ENCODE data around the gene PDZD2.

The PDZD2 gene

DNA sequence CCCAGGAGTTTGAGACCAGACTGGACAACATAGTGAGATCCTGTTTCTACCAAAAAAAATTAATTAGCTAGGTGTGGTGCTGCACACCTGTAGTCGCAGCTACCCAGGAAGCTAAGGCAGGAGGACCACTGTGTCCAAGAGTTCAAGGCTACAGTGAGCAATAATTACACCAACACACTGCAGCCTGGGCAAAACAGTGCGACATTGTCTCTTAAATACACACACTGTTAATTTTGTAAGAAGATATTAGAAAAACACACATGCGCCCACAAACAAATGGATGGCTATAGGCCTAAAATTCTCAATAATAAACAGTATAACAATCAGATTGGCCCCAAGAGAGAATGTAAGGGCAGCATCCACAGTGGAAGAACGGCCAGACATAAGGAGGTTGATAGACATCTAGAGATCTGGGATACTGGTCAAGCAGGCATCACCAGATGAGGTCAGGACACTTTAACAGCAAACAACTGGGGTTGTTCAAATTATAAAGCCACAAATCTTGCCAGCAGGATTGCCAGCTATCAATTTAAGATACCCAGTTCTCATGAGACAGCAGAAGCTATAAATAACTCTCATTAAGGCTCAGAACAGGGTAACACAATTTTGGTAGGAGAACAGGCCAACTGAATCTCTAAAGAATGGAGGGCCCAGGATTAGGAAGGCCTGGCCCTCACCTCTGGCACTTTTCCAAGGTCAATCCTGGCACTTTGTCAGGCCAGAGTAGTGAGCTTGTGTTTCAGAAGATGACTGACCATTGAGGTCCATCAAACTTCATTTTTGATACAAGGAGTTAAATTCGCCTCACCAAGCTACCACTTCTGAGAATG is 505.7 kb downstream of the PDZD2 start:
- no peak for DNase-seq (ENCODE audit: low read depth)

DNA sequence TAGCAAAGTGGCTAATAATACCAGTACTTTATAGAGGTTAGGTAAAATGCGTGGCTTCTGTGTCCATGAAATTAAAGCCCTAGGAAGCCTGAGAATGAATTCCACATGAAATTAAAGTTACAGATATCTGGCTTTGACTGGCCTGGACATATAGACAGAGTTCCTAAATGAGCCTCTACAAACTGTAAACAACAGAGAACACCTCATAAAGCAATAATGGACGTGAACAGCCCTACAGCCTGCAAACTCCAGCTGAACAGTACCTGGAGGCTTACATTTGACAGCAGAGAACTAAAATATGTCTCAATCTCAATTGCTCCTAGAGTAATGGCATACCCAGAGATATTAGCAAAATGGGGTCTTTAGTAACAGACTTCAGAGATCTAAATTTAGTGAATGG is 506.4 kb downstream of the PDZD2 start:
- DNase-seq (ENCODE audit: low read depth) = no peak

DNA sequence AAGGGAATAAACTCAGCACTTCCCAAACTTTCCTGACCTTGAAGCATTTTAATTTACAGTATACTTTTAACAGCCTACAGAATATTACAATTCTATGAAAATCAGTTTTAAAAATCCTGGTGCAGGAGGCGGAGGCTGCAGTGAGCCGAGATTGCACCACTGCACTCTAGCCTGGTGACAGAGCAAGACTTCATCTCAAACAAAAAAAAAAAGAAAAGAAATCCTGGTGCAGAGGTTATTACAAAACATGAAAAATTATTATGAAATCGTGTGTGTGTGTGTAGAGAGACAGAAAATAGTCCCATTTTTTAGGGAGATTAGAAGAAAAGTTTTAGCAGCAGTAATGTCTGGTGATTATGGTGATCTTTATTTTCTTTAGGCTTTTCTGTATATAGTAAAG is 508.3 kb downstream of the PDZD2 start:
- no peak for DNase-seq (ENCODE audit: low read depth)

DNA sequence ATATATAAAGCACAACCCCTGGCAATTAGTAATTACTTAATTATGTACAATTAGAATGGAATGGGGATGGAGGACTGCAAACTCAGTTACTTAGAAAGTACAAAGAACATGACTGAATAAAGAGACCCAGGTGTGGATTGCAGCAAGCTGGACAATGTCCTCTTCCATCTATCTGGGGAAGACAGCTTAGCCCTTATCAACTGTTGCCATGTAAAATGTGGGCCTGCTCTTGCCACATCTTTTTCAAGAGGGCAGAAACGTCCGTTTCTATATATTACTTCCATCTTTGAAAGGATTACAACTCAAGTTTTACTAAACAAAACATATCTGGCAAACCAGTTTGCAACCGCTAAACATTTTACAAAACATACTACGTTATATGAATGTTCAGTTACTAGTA is 509.0 kb downstream of the PDZD2 start:
- no peak for DNase-seq (ENCODE audit: low read depth)

DNA sequence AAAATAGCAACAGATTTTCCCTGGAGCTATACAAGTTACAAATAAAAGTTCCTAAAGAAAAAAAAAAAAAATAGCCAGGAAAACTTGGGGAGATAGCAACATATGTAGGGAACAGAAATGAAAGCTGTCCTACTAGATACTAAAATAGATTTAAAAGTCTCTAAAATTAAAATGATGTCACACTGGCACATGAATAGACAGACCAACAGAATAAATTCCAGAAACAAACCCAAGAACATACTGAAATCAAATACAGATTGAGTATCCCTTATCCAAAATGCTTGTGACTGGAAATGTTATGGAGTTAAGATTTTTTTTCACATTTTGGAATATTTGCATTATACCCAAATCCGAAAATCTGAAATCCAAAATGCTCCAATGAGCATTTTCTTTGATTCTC is 511.4 kb downstream of the PDZD2 start:
- no peak for DNase-seq (ENCODE audit: low read depth)

DNA sequence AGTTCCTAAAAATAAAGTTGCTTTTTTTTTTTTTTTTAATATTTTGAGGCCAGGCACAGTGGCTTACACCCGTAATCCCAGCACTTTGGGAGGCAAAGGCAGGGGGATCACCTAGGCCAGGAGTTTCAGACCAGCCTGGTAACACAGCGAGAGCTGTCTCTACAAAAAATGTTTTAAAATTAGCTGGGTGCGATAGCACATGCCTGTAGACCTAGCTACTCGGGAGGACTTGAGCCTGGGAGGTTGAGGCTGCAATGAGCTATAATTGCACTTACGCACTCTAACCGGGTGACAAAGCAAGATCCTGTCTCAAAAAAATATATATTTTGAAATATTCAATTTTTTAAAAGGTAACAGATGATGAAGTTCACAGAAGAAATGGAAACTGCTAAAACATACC is 512.3 kb downstream of the PDZD2 start:
- no peak for DNase-seq (ENCODE audit: low read depth)

DNA sequence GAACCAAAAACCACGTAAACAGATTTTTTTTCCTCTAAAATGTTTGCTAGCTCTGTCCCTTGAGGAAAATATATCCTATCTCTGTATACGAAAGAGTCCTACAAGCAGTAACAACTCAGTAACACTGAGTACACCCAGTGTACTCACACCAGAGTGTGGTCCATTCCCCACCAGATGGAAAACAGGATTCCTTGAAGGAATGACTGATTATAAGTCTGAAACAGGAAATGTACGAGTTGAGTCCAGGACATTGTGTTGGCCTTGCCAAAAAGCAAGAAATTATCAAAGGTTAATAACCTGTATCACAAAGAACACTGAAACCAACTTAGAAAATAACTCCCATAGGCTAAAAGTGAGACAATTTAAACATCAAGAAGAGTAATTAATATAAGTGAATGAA is 514.8 kb downstream of the PDZD2 start:
- DNase-seq (ENCODE audit: low read depth) = no peak

DNA sequence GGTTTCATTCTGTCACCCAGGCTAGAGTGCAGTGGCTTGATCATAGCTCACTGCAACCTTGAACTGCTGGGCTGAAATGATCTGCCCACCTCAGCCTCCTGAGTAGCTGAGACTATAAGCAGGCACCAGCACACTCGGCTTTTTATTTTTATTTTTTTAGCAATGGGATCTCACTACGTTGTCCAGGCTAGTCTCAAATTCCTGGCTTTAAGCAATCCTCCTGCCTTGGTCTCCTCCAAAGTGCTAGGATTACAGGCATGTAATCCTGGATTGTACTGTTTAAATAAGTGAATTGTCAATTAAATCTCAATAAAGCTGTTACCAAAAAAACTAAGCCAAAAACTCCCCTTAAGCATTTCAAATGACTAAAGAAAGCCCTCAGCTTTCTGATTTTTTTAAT is 516.3 kb downstream of the PDZD2 start:
- no peak for DNase-seq (ENCODE audit: low read depth)

DNA sequence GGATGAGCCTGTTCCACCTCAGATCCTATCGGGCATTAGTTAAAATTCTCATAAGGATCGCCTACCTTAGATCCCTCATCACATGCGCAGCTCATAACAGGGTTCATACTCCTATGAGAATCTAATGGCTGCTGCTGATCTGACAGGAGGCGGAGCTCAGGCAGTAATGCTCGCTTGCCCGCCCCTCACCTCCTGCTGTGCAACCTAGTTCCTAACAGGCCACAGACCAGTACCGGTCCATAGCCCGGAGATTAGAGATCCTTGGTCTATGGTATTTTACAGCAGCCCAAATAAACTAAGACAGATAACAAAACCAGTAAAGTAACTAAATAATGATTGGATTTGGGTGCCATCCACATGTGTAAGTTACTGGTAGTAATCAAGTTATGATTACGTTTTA is 517.7 kb downstream of the PDZD2 start:
- no peak for DNase-seq (ENCODE audit: low read depth)

DNA sequence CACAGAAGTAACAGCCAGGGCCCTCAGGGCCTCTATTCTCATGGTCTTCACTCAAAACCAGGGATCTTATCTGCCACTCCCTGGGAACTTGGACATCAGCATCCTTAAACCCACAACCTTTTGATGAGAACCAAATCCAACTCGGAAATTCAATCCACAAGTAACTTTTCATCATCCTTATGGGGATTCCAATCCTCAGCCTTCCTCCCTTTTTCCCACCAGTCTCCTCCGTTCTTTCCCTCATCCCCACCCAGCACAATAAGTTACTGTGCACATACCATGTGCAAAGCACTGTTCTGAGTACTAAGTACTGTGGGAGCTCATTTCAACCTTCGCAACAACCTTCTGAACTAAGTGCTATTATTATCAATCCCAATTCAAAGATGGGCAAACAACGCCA is 518.1 kb downstream of the PDZD2 start:
- DNase-seq (ENCODE audit: low read depth) = no peak

DNA sequence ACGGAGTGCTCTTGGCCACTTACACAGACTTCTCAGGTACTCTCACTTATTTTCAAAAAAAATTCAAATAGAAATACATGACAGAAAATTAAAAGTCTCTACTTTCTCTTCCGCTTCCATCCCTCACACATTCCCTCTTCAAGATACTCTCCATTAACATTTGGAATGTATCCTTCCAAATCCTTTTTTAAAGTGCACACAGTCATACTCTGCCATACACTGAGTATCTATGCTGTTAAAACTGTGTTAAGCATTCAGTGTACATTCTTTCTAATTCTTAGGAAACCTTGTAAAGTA is 519.7 kb downstream of the PDZD2 start:
- DNase-seq (ENCODE audit: low read depth) = no peak

DNA sequence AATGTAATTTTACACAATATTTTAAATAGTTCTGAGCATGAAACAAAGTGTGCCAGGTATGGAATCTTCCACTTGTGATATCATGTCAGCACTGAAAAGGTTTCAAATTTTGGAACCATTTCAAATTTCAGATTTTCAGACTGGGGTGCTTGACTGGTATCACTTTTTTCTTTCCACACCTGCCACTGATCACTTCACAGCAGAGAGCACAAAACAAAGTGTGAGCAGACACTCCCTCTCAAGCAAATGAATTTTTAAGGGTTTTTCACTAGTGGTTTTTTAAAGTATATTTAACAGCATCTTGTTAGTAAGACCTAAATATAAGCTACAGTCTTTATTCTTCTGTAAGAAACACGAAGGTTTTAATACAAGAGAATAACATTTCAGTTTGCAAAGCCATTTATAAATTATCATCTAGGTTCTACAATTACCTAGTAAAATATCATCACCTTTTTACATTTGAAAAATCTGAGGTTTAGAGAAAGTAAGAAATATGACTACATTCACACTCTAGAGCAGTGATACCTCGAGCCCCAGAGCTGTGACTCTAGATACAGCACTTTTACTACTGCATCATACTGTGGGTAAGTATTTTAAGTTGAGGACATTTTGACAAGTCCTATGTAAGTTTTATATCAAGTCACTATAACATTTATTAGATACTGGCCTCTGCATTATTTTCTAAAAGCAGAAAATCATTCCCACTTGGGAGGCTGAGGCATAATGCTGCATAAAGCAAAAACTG is 520.6 kb downstream of the PDZD2 start:
- DNase-seq (ENCODE audit: low read depth) = no peak

DNA sequence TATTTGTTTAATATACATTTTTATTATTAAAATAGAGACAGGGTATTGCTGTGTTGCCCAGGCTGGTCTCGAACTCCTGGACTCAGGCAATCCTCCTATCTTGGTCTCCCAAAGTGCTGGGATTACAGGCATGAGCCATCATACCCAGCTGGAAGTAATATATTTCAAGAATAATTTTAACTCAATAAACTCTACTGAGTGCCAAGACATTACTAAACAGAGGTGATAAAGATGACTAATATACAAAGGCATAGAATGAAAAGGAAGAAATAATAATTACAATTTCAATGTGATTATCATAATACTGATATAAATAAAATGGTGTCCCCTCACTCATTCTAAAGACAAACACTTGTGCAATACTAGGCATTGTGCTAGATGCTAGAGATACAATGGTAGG is 521.3 kb downstream of the PDZD2 start:
- no peak for DNase-seq (ENCODE audit: low read depth)

All from T-helper 22 cell (primary cell).